Measurements from ENCODE around the gene SDR42E1.

DNA sequence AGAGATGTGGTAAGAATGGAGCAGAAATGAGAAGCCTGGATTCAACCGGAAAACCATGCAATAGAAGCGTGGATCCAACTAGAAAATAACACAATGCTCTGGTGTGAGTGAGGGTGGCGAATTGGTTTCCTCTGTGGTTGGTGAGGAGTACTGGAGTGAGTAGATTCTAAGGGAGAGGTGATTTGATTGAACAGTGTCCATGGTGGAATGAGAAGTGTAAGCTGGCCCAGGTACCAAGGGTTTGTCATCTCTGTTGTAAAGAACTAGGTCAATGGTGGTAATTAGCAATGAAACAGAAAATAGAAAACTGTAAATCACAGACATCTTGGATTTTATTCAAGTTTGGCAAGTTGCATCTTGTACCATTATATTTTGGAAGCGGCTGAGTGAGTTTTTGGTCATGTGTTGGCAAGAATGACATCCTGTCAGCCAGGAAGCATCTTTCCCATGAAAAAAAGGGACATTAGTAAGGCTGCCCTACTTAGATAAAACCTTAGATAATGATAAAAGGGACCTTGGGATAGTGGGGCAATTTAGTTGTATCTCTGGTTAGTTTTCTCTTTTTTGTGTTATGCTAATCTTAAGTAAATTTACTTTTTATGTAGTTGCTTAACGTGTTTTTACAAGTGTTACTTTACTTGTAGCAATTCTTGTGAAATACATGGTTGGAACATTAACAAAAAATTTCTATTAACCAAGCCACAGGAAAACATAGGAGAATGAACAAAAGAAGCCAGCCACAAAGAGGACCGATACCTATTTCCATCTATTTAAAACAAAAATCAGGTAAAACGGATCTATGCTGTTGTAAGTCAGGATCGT is 44.7 kb upstream of the SDR42E1 start:
- no peak for TF ChIP-seq POLR2AphosphoS5 (IDR thresholded peaks at IDR 0.05)
- TF ChIP-seq, protein P1, sequence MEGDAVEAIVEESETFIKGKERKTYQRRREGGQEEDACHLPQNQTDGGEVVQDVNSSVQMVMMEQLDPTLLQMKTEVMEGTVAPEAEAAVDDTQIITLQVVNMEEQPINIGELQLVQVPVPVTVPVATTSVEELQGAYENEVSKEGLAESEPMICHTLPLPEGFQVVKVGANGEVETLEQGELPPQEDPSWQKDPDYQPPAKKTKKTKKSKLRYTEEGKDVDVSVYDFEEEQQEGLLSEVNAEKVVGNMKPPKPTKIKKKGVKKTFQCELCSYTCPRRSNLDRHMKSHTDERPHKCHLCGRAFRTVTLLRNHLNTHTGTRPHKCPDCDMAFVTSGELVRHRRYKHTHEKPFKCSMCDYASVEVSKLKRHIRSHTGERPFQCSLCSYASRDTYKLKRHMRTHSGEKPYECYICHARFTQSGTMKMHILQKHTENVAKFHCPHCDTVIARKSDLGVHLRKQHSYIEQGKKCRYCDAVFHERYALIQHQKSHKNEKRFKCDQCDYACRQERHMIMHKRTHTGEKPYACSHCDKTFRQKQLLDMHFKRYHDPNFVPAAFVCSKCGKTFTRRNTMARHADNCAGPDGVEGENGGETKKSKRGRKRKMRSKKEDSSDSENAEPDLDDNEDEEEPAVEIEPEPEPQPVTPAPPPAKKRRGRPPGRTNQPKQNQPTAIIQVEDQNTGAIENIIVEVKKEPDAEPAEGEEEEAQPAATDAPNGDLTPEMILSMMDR (IDR thresholded peaks at IDR 0.05 in 8 of 11, conservative IDR thresholded peaks at IDR 0.05 in 3 of 11) = no peak
- no peak for TF ChIP-seq POLR2A (IDR thresholded peaks at IDR 0.05)

Data from spleen (tissue), 7 donors.